Activated CD4-positive, alpha-beta T cell treated with anti-CD3 and anti-CD28 coated beads for 1 hour (primary cell): ENCODE results near the gene GNG2.
A peak's percentile ranks its signal among the peaks of the same experiment; 100 is the strongest.

ENCODE experiments used
- DNase-seq: peaks from one replicate; pipeline ENCODE4 v3.0.0-alpha.2; 2020

Gene GNG2

GRCh38 chr14:51951656-51952055, 91.2 kb downstream of the GNG2 start:
- DNase-seq: no peak

- DNase-seq: no peak
These were observed 93.6 kb downstream of the GNG2 start for GRCh38 chr14:51954031-51954430.

- DNase-seq: no peak
These were observed 94.2 kb downstream of the GNG2 start for GRCh38 chr14:51954657-51955056.

- DNase-seq: no peak
These were observed 97.5 kb downstream of the GNG2 start for GRCh38 chr14:51957950-51958349.

GRCh38 chr14:51959928-51960327, 99.5 kb downstream of the GNG2 start:
- DNase-seq: no peak

- no peak for DNase-seq
These were observed 100.5 kb downstream of the GNG2 start for GRCh38 chr14:51960866-51961265.

- DNase-seq: no peak
These were observed 102.3 kb downstream of the GNG2 start for GRCh38 chr14:51962711-51963110.

- DNase-seq: no peak
These were observed 102.9 kb downstream of the GNG2 start for GRCh38 chr14:51963286-51963685.

GRCh38 chr14:51967521-51967920, 107.1 kb downstream of the GNG2 start:
- no peak for DNase-seq

- no peak for DNase-seq
These were observed 109.6 kb downstream of the GNG2 start for GRCh38 chr14:51969852-51970540.

GRCh38 chr14:51972566-51972965, 112.2 kb downstream of the GNG2 start:
- no peak for DNase-seq

- no peak for DNase-seq
These were observed 116.7 kb downstream of the GNG2 start for GRCh38 chr14:51977075-51977474.

- no peak for DNase-seq
These were observed 118.3 kb downstream of the GNG2 start for GRCh38 chr14:51978681-51979085.

- peak; percentile 71 for DNase-seq
These were observed 118.8 kb downstream of the GNG2 start for GRCh38 chr14:51979088-51979709.

- no peak for DNase-seq
These were observed 120.9 kb downstream of the GNG2 start for GRCh38 chr14:51981218-51981854.

- DNase-seq: no peak
These were observed 127.8 kb downstream of the GNG2 start for GRCh38 chr14:51988221-51988620.

GRCh38 chr14:51989293-51990234, 129.2 kb downstream of the GNG2 start, which contains the start of gene RTRAF:
Gene RTRAF (plus strand): TSS chr14:51989546. CDS start chr14:51989640, 94 bp downstream.
- peak; percentile 85 for DNase-seq

- DNase-seq: no peak
These were observed 130.1 kb downstream of the GNG2 start for GRCh38 chr14:51990488-51990887.

GRCh38 chr14:51993285-51993920, 133.0 kb downstream of the GNG2 start:
- DNase-seq: no peak

GRCh38 chr14:51996148-51996746, 135.8 kb downstream of the GNG2 start:
- no peak for DNase-seq

- DNase-seq: no peak
These were observed 137.9 kb downstream of the GNG2 start for GRCh38 chr14:51998348-51998747.

GRCh38 chr14:51999084-51999483, 138.7 kb downstream of the GNG2 start:
- no peak for DNase-seq
